ENCODE results near the gene WWOX.

The WWOX gene

DNA sequence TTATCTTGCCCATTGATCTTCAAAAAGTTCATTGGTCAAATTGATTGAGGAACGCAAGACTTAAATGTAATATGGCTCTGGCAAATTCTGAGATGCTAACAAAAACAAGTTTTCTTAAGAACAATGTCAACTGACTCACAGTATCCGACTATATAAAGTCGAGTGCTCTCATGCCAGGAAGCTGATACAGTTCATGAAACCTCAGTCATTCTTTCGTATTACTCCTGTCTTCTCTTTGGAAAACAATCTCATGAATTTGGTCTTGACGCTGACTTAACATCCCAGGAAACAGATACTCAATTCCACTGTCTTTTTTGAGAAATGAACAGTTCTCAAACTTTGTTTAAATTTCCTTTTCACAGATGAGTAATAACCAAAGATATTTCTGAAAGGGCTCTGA lies 796.2 kb downstream of the WWOX start:
- DNase-seq: no peak

DNA sequence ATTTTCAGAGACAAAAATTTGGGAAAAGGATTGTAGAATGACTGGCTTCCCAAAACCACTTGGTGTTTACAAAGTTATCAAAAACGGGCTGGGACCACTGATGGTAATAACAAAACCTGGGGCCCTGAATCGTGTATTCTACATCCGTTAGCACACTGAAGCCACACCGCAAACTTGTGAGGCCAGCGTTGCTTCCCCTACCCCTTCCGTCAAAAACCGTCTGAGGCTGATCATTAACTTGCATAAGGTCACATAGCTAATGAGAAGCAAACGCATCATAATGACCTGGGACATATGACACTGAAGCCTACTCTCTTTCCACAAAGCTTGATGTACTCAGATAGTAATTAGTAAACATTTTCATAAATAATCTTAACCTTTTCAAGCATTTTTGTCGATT lies 796.8 kb downstream of the WWOX start:
- no peak for DNase-seq

DNA sequence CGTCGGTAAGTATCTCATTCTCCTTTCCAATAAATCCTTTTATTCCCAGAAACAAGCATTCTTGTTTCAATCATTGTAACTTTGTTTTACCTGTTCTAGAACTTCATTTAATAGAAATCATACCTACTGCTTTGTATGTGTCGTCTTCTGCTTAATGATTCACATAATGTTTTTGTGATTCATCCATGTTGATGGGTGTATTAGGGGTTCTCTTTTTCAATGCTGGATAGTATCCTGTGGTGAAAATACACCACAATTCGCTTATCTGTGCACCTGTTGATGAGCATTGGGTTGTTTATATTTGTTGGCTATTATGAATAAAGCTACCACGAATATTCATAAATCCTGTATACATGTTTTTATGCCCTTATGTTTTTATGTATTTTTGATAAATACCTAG lies 797.8 kb downstream of the WWOX start:
- DNase-seq: no peak

DNA sequence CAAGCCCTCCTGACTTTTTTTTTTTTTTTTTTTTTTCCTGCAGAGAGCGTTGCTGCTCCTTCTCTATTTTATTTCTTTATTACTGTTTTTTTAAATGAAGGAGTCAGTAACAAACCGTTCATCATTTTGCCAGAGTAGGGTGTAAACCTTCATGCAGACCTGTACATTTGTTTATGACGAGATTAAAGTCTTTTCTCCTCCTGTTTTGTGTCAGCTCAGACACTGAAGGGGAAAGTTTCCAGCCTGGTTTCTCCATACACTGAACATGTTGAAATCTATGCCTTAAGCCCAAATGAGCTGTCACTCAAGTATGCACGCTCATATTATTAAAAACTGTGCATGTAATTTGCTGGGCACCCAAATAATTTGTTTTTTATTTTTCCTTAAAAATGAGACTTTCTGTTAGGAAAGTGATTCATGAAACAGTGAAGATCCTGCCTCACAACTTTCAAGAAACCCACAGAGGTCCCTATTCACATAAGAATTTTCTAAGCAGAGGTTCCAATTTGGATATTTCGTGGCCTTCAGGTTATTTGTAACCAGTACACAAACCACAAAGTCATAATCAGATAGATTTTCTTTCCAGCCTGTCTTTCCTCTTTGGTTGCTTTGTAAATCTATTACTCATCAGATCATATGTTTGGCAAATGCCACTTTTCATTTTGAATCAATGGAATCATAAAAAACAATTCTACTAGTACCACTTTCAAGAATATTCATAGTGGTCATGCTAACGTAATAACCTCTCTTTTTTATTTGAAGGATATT lies 800.8 kb downstream of the WWOX start:
- no peak for DNase-seq

DNA sequence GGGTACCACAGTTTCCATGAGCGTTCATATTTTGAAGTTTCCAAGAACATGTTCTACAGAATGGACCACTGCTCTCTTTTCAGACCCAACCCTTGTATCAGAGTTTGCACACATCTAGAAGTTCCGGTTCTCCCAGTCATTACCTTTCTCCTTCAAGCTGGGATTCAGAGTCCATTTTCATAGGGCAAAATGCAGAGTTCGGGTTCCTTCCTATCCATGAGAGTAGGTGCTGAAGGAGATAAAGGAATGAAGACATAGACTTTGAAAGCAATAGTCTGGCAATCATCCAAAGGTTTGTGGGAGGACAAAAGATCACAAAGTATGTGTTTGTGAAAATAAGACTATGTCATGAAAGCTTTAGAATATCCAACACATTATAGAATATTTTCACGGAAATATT lies 801.5 kb downstream of the WWOX start:
- DNase-seq: no peak

DNA sequence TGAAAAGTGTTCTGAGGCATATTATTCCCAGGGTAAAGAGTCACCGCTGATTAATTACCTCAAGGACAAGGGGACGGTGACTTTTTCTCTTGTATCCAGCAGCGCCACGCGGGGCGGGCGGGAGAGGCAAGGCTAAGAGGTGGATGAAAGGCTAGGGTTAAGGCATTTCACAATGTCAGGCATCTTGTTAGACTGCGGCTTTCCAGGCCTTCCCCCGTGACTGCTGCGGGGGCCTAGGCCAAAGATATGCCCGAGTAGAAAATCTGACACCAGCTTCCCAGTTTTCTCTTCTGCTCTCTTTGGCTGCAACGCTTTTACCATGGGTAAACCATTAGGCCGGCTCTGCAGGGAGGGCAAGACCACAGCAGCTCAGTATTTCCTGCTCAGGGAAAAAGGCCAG lies 802.9 kb downstream of the WWOX start:
- DNase-seq: no peak

DNA sequence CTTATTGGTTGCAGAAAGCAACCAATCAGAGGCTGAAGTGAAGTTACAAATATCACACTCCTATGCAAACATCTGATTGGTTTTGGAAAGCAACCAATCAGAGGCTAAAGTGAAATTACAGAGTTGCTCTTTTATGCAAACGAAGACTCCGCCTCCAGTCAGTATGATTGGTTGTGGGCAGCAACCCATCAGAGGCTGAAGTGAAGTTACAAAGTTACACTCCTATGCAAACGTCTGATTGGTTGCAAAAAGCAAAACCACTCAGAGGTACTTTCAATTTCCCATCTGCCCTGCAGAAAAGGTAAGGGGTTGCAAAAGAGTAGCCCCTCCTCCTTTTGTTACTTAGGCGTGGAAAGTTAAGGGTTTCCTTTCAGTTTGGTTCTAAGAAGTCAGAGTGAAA lies 803.8 kb downstream of the WWOX start:
- no peak for DNase-seq

DNA sequence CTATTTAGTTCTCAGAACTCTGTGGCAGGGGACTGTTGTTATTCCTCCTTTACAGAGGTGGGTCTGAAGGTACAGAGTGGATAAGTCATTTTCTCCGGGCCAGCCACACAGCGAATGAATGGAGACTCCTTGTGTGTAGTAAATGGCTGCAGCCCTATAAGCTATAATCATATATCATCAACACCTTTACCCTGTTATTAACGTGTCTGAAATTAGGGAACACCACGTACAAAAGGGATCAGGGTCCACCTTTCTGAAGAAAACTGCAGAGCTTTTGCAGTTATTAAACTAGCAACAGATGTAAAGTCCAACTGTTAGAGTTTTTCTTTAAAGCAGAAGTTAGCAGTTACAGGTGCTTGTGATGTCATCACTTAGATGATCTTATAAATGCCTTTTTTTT lies 804.4 kb downstream of the WWOX start:
- DNase-seq: no peak

DNA sequence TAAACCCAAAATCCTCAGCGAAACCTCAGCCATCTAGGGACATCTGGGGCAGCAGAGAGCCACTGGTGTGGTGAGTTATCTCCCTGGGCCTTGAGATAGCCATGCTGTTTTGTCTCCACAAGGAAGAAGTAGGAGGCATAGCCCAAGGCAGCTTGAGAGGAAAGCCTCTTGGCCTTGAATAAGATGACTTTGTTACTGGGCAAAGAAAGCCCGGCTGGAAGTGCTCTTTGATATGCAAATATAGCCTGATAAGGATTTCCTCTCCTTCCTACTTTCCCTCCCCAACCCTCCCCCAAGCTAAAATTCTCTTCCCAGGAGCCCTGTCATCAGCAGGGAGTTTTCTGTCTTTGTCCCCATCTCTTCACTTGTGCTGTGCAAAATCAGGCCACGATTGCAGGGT lies 806.7 kb downstream of the WWOX start:
- DNase-seq: no peak

DNA sequence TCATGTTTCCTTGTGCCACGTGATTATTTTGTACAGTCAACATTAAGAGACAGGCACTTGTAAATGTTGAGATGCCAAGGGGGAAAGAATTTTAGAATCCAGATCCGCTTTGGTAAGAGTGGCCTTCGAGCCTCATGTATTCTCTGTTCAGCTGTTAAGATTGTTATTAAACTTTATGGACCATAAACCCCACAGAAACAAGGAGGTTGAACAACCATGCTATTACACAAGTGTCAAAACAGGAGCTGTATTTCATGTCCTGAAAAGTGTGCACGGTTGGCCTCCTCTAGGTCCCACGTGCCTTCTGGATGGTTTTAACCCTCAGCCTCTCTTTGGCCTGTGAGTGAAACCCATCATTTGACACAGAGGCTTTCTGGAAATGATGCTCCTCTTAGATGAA lies 809.8 kb downstream of the WWOX start:
- DNase-seq: peak; percentile 67

DNA sequence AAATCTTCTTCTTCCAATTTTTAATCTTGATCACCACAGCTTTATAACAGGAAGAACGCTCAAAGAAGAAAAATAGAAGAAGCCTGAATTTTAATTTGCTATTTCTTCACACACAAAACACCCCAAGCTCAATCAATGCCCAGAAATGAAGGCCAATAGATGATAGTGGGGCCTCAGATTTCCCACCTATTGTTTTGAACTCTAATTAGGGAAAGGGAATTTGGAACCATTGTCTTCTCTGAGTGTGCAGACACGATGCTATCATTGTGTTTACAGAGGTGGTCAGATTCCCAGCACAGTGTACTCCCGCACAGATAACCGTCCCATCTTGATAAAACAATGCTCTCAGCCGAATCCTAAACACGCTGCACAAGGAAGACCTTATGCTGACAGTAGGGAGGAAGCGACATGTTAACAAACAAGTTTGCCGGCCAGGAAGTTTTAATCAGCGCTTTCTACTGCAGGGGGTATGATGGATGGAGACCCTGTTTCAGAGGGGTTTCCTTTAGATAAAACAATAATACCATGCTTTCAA lies 816.4 kb downstream of the WWOX start:
- DNase-seq: no peak

DNA sequence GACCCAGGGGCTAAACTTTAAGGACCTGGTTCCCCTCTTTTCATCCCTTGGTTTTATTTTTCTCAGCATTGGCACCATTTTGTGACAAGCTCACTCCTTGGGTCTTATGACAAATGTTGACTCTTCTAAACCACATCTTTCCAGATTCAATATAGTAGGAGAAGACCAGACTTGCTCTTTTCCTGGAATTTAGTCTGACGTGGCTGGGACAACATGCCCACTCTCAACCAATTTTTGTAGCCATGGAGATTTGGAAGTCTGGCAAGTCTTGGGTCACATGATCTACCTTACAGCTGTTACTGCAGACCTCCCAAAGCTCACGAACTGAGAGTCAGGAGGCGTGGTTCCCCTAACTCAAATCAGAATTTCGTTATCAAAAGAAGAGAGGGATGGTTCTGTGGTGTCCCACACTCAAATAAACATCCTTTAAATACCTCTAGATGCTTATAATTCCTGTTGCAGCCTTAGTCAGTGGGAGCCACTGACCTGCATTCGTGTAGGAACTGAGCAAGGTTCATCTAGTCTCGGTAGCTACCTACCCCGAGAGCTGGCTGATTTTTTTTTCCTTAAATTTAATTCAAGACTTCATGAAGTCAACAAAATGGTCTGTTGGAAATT lies 817.6 kb downstream of the WWOX start:
- DNase-seq: no peak

DNA sequence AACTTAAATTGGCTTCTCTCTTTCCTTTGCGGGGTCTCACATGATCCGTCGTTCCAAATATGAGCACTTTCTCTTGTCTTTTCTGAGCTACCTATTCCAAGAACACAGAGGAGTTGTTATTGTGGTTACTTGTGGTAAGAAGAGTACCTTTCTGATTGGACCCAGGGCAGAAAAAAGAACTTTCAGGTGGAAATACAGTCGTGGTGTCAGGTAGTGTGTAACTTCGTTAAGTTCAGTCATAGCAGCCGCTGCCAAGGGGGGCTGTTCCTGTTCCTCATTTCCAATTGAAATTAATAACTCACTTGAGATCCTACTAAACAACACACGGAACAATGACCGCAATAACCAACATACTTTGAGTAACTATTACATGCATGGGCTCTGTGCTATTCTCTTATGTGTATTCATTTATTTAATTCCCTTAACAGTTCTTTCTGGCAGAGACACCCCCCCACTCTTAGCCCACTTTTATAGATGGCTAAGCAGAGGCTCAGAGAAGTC lies 819.4 kb downstream of the WWOX start:
- DNase-seq: no peak

DNA sequence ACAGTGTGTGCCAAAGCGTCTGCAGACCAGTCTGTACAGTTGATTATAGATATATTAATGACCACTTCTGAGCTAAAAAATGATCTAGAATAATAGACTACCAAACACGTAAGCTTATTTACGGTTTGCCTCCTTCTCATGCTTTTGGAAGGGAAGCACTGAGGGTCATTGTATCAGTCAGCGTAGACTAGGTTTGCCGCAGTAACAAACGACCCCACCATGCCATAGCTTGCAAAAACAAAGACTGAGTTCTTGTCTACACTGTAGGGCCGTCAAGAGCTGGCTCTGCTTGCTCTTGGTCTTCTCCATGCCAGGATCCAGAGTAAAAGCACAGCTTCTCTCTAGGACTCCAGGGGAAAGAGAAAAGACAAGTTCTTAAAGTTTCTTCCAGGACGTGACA lies 820.4 kb downstream of the WWOX start:
- no peak for DNase-seq

DNA sequence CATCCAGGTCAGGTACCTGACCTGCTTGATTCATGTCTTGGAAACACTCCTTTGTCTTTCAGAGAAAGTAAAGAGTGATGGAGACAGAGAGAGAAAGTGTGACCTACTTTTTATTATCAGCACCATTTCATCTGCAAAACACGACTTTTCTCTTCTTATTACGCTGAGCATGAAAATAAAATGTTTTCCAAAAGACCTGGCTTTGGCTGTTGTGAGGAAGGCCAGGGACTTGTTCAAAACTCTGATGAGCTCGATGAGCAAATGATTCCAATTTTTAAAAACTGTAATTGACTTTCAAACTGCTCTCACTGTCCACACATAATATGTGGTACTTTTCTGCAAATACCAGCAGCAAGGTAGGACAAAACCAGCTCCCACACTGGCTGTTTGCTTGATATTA lies 821.2 kb downstream of the WWOX start:
- DNase-seq: no peak

DNA sequence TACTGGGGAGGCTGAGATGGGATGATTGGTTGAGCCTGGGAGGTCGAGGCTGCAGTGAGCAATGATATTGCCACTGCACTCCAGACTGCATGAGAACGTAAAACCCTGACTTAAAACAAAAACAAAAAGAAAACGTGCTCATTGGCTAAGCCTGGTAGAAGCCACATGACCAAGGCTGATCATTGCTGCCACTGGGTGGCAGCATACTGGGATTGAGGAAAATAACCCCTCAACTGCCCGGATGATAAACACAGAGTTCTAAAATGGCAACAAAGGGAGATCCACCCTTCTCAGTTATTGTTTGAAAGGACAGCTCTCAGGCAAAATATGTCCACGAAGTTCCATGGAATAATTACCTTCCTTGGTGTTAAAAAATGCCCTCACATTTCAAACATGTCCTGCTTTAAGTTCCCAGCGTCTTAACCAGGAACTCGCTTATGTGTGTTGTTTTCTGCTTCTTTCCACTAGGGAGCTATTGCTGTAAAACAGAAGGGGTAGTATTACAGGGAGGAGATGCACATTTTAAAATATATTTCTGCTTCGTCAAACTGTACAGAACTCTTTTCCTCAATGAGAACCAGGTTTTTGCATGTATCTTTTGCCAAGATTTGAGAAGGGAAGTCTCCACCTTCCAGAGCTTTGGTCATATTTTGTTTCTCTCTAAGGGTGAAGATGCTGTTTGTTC lies 825.8 kb downstream of the WWOX start:
- no peak for DNase-seq

DNA sequence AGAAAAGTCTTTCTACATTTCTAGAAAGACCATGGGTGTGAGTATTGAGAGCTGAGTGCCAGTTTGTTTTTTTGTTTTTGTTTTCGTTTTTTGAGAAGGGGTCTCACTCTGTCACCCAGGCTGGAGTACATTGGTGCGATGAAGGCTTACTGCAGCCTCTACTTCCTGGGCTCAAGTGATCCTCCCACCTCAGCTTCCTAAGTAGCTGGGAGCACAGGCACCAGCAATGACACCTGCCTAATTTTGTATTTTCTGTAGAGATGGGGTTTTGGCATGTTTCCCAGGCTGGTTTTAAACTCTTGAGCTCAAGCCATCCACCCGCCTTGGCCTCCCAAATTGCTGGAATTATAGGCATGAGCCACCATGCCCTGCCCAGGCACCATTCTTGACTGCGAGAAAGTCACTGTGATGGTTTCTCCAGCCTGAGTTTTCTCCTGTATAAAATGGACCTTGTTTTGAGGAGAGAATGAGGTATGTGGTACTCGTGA lies 827.3 kb downstream of the WWOX start:
- DNase-seq: peak; percentile 55

DNA sequence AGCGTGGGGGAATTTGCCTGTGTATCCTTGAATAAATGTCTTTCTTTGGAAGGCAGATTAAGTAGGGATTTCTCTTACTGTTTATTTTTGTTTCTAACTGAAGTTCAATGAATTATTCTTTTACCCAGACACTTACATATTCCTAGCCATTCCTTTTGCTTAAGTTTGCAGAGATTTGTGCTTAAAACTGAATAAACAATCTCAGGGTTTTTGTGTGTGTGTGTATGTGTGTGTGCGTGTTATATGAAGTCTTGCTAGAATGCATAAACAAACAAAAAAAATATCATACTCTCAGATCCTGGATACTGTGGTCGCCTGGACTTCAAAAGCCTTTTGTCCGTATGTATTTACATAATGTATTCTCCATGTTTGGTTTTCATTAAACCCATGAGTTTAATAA lies 828.3 kb downstream of the WWOX start:
- no peak for DNase-seq

DNA sequence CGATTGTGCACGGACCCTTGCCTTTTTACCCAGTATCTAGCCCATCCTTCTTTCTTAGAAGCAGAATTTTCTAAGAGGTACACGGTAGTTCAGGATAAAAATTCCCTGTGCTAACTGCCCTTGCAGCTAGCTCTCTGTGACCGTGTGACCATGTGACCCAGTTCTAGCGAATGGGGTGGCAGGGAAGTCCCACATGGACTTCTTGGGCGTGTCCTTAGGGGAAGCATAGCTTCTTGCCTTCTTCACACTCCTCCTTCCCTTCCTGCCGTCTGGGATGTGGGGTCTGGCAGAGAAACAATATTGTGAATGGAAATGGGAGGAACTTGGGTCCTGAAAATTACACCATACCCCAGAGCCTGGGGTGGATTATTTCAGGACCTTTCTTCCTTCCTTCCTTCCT lies 830.4 kb downstream of the WWOX start:
- DNase-seq: no peak

DNA sequence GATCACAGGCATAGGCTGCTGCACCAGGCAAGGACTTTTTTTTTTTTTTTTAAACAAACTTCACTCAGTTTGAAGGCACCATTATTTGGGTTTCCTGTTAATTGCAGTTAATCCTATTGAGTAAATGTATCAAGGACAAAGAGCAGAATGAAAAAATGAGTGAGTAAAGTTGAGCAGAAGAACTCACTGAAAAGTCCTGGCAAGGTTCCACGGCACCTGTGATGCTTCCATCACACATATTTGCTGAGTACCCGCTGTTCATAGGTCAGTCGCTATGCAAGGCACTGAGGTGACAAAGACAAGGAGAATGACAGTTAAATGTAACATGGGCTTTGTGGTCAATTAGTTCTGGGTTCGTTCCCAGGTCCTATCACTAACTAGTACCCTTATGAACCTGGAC lies 831.1 kb downstream of the WWOX start:
- DNase-seq: no peak

DNA sequence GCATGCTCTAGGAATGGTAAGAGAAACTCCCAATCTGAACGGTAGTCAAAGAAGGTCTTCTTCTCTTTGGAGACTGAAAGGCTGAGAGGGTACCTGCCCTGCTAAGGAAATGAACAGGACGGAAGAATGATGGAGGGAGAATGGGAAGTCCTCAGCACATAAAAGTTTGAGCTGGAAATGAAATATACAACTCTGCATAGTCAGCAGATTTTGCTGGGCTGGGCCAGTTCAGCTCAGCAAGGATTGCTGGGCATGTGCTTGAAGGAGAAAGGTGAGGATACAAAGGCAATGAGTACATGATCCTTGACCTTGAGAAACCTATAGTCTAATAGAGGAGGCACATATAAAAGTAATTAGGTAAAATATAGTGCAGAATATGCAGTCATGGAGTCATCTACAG lies 831.8 kb downstream of the WWOX start:
- no peak for DNase-seq

DNA sequence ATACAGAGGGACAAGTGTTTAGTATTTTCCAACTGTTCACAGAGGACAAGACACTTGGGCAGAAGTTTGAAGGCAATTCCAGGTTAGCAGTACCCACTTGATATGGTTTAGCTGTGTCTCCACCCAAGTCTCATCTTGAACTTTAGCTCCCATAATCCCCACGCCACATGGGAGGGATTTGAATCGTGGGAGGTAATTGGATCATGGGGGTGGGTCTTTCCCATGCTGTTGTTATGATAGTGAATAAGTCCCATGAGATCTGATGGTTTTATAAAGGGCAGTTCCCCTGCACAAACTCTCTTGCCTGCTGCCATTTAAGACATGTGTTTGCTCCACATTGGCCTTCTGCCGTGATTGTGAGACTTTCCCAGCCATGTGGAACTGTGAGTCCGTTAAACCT lies 832.2 kb downstream of the WWOX start:
- DNase-seq: peak; percentile 31

DNA sequence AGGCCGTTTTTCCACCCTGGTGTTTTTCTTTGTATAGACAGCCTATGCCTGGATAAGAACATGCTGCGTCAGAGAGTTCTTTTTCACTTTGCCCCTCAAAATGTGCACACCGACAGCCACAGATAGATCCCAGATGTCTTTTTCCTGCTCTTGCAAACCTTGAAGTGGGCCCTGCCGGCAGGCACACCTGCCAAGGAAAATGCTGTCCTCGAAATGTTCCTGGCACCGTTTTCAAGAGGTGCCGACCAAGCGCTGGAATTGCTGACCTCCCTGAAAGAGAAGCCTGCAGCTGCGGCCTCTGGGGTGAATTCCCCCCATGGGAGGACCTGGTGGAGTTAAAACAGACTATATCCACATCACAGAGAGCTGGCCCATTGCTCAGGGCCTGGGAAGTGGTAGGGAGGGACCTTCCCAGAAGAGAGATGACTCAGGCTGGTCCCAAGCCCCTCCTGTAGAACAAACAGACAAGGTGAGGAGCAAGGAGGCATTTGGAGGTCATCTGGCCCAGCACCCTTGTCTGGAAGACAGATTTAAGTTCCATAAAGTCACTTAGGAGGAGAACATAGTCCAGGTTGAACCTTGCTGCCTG lies 833.0 kb downstream of the WWOX start:
- peak; percentile 63 for DNase-seq

Data from DMS79 treated with DMSO at 0.1 percent for 48 hours (cell line).